ENCODE measurements around the gene CD74.
A peak's percentile ranks its signal among the peaks of the same experiment; 100 is the strongest.

The CD74 gene

DNA sequence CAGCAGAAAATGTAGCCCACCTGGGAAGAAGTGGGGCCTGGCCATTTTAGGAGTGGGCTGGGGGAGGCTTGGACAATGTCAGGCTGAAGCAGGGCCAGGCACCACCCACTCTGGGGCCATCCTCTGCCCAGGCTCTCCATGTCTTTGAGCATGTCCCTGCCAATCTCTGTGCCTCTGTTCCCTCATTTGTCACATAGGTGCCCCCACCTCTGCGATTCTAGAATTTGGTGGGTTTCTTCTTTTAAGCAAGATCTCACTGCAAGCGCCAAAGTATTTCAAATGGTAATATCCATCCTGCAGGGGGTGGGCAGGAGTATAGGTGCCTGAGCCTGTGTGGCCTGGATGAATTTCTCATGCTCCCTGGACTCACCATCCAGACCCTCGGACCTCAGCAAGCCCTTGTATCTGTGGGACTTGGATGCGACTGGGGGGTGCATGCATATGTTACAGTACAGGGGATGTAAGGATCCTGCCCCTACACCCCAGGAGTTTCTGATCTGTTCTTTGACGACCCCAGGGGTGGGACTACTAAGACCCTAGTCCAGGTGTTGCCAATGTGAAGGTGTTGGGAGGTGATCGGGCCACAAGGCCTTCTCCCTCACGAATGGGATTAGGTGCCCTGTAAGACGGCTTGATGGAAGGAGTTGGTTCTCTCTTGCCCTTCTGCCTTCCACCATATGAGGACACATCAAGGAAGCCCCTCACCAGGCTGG is 4.3 kb downstream of the CD74 start:
- DNase-seq, result no peak

DNA sequence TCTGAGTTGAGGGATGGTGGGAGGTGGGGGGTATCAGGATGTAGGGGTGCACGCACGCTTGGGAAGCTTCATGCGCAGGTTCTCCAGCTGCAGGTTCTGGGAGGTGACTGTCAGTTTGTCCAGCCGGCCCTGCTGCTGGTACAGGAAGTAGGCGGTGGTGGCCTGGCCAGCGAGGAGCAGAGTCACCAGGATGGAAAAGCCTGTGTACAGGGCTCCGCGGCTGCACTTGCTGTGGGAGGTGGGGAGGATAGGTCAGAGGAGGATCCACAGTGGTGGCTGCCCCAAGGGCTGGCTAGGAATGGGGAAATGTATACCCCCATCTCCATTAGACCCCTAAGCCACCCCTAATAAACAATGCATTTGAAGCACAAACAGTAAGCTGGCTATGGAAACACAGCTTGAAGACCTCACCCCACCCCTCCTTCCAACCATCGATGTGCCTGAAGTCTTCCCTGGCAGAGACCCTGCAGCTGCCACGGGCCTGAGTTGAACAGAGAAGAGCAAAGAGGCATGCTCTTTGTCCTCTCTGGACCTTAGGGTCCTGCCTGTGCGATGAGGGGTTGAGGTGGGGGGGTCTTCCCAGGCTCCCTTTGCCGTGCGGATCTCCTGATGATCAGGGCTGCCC is 5.5 kb downstream of the CD74 start:
- no peak for DNase-seq

DNA sequence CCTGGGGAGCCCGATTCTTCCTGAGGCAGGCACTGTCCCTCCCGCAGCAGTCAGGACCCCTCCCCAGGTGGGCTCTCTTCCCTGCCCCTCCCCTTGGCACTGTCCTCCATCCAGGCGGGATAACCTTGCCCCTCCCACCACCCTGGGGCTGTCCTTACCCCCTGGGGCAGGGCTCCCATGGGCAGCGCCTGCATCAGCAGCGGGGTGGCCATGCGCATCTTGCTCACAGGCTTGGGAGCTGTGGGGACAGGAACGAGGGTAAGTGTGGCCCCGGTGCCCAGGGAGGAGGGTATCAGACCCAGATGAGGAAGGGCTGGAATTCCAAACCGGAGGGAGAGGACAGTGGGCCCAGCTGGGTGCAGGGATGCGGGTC is 6.0 kb downstream of the CD74 start:
- no peak for DNase-seq

DNA sequence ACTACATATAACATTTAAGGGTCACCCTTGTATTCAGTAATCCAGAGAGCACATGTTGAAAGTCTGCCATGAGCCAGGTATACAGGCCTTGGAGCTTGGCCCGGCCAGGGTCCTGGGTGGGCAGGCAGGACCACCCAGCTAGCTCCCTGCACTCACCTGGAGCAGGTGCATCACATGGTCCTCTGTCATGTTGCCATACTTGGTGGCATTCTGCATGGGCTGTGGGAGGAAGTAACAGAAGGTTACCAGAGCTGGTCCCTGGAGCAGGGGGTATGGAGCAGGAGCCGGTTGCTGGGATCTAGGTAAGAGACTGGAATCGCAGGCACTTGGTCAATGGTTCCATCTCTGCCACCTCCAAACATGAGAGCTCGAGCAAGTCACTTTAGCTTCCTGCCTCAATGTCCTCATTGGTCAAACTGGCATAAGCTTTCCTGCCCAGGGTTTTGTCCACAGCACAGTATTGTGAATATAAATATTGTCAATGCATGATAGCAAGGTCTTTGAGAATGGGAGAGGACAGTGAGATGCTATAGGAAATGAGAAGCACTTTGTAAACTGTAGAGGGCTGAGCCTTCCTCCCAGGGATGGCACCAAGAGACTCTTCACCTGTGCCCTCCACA is 6.5 kb downstream of the CD74 start:
- no peak for DNase-seq

DNA sequence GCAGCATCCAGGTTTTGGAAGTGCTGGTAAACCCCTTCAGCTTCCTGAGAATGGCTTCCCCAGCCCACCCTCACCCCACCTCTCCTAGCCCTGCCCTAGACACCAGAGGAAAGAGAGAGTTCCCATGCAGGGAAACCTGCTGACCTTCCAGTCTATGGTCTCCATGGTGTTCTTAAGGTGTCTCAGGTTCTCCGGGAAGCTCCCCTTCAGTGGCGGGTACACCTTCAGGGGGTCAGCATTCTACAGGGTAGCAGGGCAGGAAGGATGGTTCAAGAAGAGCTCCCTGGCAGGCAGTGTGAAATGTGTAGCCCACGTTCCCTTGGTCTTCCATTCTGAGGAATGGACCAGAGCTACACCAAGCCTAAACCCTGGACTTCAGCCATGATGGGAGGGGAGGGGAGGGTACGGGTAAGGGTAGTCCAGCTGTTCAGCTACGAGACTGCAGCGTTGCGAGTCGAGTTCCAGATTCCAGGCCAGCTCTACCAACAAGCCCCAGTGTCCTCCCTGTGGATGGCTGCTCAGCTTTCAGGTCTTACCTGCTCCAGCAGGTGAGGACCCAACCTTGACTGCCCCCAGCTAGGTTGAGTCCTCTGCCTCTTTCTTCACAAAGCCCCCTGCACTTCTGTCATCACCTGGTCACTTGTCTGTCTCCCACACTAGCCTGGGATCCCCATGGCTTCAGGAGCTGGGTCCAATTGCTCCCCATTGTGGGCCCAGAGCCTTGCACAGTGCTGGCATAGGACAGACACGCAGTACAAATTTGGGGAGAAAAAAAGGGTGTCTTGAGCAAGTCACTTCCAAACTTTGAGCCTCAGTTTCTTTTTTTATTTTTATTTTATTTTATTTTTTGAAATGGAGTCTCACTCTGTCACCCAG is 7.5 kb downstream of the CD74 start:
- no peak for DNase-seq

DNA sequence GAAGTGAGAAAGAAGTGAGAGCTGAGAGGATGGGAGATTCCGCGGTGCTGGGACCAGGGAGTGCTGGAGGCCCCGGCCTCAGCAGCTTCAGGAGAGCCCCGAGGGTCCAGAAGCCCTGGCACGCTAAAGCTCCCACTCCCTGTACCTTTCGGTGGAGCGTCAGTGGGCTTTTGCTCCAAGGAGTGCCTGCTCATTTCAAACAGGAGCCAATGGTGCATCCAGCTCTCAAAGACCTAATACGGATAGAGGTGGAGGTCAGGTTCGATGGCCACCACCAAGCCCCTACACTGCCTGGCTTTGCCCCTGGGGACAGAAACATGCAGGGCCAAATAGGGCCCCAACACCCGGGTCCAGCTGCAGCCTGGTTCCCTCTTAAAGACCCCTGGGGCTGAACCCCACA is 8.2 kb downstream of the CD74 start:
- no peak for DNase-seq

DNA sequence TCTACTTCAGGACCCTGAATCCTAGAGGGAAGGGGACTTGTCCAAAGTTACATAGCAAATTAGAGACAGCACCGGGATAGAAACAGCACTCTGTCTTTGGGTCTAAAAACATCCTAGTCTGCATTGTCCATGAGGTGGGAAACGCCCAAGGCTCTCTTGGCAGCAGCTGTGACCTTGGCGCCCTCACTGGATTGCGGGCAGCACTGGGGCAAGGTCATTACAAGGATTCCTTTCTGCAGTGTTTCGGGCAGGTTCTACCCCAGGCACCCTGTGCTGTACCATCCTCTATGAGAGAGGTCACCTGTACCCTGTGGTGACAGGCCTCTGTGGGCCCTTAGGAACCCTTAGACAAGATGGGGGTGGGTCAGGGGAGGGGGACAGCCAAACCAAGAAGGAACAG is 8.6 kb downstream of the CD74 start:
- DNase-seq, result no peak

DNA sequence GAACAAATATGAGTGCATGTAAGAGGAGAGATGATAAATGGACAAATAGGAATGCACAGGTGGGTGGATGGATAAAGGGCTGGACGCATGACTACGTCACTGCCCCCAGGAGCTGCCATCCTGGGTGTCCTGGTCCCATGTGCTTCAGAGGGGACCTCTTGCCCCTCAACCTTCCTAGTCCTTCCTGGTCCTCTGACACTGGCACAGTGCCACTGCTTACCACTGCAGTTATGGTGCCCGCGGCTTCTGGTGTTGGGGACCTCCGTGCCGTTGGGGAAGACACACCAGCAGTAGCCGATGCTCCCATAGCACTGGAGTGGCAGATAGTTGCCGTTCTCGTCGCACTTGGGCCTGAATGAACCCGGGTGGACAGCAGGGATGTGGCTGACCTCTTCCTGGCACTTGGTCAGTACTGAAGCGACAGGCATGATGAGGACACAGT is 9.8 kb downstream of the CD74 start:
- no peak for DNase-seq

DNA sequence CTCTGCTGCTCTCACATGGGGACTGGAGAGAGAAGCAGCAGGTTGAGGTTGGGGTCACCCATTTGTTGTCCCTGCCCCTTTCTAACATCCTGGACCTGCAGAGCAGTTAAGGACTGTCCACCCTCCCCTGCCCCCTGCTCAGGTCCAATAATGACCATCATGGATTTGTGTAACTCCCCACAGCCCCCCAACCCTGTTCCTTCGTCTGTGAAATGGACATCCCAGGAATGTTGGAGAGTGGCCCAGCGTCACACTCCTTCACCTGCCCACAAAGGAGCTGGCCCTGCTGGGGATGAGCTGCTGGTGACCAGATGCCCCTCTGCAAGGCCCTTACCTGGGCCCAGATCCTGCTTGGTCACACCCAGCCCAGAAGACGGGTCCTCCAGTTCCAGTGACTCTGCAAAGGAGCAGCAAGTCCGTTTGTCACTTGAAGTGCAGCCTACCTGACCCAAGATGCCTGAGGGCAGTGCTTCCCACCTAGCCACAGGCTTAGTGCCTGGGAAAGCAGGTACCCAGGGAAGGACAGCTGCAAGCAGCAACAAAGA is 10.4 kb downstream of the CD74 start:
- DNase-seq, result no peak

DNA sequence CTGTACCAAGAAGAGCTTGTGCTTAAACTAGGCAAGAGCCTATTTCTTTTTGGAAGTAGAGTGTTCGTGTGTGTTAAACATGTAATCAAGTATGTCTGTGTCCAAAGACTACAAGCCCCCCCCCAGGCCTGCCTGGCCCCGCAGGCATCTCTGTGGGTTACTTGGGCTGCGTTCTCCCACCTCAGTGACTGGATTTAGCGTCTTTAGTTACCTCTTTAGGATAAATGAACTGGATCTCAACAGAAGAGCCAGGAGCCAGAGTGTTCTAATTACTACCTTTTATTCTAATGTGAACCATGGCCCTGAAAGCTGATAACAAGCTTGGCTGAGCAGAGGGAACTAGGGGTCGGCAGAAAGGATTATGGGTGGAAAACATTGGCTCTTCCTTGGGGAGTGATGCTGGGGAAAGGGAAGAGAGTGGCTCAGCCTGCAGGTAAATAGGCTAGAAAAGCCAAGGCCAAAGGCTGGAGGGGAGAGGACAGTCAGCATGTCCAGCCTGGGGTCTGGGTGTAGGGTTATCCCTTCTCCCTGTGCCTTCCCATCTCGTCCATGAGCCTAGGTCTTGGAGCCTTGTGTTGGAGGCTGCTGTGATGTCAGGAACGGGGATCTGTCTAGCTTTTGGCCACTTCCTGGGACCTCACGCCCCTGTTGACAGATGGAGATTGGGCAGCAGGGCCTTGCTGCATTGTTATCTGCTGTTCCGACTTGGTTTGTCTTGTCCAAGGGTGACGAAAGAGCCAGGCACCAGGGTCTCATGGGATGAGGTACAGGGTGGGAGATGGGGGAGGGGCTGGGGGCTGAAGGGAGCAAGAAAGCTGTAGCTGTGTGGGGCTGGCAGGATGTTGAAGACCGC is 11.1 kb downstream of the CD74 start:
- no peak for DNase-seq

DNA sequence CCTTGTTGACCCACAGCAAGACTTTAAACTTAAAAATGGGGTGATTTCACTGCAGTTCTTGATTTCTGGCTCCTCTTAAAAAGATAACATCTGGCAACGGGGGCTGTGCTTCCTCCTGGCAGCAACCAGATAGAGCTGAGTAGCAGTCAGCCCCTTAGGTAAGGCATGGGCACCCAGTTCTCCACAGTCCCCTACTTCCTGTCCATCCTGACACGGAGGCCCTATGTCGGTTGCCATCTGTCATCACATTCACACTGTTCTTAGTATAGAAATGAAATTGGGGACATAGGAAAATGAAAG is 11.7 kb downstream of the CD74 start:
- DNase-seq, result peak; percentile 57

DNA sequence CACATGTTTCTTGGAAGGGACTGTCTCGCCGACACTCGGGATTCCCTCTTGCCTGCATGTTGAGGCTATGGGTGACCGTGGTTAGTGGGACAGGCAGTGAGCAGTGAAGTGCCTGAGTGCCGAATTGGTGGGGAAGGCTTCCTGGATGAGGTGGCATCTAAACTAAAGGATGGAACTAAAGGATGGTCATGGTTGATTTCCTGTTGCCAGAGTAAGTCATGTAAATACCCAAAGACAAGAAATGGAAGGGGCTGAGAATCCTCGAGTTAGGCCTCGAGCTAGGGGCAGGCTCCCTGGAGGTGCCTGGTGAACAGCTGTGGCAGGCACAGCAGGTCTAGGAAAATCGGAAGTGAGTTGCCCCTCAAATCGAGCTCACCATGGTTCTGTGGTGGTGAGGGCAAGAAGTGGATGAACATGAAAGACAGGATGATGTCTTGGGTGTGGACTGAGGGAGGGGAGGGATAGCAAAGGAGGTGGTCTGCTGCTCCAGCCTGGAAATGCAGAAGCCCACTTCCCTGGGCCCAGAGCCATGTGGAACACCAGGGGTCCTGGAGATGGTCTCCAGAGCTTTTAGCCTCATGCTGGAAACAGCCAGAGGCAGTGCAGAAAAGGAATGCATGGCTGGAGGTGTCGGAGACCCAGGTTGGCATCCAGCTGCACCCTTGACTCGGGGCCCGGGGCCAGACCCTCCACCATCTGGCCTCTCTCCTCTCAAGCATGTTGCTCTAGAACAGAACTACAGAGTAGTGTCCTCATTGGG is 12.2 kb downstream of the CD74 start:
- no peak for DNase-seq

DNA sequence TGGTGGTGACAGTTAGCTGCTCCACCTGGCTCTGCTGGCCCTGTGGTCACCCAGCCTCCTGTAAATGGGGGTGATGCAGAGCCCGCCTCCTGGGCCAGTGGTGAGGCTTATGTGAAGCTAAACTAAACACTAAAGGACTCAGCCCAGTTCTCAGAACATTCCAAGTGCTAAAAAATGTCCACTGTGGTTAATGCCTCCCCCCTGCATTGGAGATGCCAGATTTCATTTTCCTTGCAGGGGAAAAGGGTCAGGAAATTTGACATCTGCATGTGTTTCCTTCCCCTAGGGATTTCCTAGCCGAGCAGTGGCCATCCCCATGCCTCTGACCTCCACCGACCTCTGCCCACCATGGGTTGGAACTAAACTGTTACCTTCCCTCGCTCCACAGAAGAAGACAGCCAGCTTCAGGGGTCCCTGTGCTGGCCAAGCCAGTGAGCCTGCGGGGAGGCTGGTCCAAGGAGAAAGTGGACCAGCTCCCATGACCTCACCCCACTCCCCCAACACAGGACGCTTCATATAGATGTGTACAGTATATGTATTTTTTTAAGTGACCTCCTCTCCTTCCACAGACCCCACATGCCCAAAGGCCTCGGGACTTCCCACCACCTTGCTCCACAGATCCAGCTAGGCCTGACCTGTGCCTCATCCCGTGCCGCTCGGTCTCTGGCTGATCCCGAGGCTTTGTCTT is 13.0 kb downstream of the CD74 start:
- no peak for DNase-seq

DNA sequence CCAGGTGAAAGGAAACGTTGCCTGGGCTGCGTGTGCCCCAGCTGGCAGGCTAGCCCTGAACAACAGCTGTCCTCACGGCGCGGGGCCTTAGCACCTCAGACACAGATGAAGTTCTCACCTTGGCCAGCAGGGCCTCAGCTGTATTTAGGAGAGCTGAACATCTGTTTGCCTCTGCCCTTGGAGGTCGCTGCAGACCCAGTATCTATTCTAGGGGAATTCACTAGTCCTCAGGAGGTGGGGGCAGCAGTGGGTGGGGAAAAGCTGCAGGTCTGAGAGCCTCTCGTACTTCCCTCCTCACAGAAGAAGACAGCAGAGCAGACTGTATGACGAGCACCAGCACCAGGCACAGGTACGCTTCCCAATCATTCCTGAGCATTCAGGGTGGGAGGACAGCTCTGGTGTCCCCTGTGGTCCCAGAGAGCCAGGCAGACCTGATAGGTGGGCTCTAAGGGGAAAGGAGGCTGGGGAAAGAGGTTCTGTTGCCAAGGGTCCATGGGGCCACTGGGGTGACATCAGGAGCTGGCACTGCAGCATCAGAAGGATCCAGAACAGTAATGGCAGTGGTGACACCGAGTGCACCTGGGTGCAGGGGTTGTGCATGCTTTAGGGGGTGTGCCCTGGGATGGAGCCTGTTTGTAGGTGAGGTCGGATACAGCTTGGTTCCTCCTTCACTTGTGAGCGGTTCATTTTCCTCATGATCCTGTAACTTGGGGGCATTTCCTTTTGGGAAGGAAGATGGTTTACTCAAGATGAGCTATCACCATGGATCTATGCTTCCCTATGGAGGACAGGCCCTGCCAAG is 13.8 kb downstream of the CD74 start:
- DNase-seq, result peak; percentile 47

DNA sequence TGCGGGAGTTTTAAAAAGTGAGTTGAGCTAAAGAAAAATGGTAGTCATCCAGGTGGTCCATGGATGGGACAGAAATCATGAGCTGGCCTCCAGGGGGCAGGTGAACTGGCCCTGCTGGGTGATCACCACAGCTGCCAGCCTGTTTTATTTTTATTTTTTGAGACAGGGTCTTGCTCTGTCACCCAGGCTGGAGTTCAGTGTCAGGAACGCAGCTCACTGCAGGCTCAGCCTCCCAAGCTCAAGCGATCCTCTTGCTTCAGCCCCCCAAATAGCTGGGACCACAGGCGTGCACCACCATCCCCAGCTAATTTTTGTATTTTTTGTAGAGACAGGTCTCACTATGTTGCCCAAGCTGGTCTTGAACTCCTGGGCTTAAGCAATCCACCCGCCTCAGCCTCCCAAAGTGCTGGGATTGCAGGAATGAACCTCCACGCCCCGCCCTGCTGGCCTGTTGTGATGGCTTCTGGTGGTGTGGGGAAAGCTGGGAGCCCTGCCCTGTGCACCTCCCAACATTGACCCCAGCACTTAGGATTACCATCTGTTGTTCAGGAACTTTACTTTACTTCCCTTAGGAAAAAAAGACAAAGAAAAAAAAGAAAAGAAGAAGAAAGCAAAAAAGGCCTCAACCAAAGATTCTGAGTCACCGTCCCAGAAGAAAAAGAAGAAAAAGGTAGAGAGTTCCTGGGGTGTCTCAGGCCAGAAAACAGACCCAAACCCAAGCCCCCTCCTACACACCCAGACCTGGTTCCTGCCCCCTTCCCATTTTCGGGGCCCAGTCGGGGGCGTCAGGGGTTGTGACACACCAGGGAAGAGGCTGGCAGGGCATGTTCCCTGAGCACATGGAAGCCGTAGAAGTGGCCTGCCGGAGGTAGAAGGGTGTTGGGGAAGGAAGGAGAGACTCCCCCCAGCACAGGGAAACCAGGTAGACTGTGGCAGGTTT is 14.7 kb downstream of the CD74 start:
- no peak for DNase-seq

DNA sequence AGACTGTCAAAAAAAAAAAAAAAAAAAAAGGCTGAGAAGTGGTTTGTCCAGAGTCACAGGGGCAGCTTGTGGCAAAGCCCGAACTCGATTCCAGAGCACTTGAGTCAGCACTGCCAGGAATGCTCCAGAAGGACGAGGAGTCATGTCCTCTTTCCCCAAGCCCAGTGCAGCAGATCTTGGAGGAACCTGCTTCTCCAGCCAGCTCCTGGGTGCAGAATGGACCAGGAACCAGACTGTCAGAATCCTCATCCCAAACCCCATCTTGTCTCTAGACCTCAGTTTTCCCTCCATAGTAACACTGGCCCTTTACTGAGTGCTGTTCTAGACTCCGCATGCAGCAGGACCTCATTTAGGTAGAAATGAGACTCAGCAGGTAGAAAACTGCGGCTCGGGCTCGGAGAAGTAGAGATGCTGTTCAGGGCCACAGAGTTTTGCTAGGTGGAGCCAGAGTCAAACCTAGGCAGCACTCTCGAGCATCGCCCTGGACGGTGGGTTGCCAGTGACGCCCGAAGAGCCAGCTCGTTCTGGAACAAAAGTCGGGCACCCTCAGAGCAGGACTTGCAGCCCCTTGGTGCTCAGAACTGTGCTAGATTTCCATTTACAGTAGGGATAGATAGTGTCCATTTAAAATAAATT is 15.4 kb downstream of the CD74 start:
- no peak for DNase-seq

DNA sequence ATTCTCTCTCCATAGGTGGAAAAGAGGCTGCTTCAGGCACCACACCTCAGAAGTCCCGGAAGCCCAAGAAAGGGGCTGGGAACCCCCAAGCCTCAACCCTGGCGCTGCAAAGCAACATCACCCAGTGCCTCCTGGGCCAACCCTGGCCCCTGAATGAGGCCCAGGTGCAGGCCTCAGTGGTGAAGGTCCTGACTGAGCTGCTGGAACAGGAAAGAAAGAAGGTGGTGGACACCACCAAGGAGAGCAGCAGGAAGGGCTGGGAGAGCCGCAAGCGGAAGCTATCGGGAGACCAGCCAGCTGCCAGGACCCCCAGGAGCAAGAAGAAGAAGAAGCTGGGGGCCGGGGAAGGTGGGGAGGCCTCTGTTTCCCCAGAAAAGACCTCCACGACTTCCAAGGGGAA is 16.4 kb downstream of the CD74 start:
- no peak for DNase-seq

DNA sequence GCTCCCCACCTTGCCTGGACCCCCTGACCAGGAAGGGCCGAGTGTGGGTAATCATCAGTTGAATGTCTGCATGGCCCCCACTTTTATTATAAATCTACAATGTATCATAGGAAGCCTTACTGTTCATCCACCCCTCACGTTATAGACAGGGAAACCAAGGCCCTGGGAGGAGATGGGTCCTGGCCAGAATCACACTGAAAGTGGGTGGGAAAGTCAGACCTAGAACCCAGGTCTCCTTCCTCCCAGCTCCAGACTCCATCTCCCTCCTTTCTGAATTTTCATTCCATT is 17.1 kb downstream of the CD74 start:
- no peak for DNase-seq
